Prostate gland (tissue), 2 donors: ENCODE data around the gene GPD1L.

ENCODE experiments used
- POLR2AphosphoS5 ChIP-seq: sonication (generic); formaldehyde crosslinking; IDR thresholded peaks from one replicate; pipeline ENCODE4 v1.6.1; 2017; ENCODE audit warnings: antibody characterized with exemption
- TF ChIP-seq, protein P1 (sequence below), 4 experiments: fragments of 200-600 bp in 2 of 4; fragments of 450-650 bp in 2 of 4; sonication (generic) in 2 of 4; IDR thresholded peaks; 1 replicate in 3 of 4; 2 replicates in 1 of 4; pipeline ENCODE4 v1.5.1; 2016 to 2019; ENCODE audit warnings: antibody characterized with exemption in 4 of 4, mild to moderate bottlenecking in 2 of 4, moderate library complexity in 2 of 4

DNA sequence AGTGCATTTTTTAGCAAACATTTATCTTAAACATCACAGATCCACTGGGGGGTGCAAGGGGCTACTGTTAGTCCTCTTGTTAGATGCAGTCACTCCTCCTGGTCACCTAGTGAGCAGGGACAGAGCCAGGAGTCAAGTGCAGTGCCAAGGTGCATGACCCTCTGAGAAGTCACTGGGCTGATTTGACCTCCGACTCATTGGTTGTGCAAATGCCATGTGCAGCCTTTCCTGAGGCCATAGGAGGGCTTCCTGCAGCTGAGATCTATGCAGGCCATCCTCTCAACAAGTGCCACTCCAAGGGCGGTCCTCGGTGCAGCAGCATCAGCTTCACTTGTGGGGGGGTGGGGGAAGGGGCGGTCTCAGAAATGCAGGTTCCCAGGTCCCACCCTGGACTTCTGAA, 60.2 kb downstream of the GPD1L start:
- TF ChIP-seq, protein P1, sequence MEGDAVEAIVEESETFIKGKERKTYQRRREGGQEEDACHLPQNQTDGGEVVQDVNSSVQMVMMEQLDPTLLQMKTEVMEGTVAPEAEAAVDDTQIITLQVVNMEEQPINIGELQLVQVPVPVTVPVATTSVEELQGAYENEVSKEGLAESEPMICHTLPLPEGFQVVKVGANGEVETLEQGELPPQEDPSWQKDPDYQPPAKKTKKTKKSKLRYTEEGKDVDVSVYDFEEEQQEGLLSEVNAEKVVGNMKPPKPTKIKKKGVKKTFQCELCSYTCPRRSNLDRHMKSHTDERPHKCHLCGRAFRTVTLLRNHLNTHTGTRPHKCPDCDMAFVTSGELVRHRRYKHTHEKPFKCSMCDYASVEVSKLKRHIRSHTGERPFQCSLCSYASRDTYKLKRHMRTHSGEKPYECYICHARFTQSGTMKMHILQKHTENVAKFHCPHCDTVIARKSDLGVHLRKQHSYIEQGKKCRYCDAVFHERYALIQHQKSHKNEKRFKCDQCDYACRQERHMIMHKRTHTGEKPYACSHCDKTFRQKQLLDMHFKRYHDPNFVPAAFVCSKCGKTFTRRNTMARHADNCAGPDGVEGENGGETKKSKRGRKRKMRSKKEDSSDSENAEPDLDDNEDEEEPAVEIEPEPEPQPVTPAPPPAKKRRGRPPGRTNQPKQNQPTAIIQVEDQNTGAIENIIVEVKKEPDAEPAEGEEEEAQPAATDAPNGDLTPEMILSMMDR (IDR thresholded peaks at IDR 0.05), result no peak
- no peak for TF ChIP-seq POLR2AphosphoS5
